Measurements from ENCODE around the gene PCDHGA2. TPM values are rescaled to one million over a fixed set of nuclear protein-coding genes. Genes with fewer than 3 reads are reported as not detected.

Gene PCDHGA2
- total RNA-seq, 1 experiment from 2014 or later = 0.87 TPM

Other genes starting within 250 kb of the PCDHGA2 start
- 2.3 to 4.1 TPM (median 3.6 TPM) in 5 replicates for gene PCDHB2, start 244.1 kb upstream of the PCDHGA2 start, total RNA-seq (2022; extraction: Qiagen RNA extraction; ENCODE audit: low read depth)
- 0.03 to 0.06 TPM in 2 of 5 replicates, not detected in the others for gene PCDHB3, start 238.3 kb upstream of the PCDHGA2 start, total RNA-seq (2022; extraction: Qiagen RNA extraction; ENCODE audit: low read depth)
- 0.03 to 0.08 TPM (median 0.05 TPM) in 5 replicates for gene PCDHB4, start 216.9 kb upstream of the PCDHGA2 start, total RNA-seq (2022; extraction: Qiagen RNA extraction; ENCODE audit: low read depth)
- 1.5 to 1.8 TPM (median 1.6 TPM) in 5 replicates for gene PCDHB5, start 203.6 kb upstream of the PCDHGA2 start, total RNA-seq (2022; extraction: Qiagen RNA extraction; ENCODE audit: low read depth)
- 0.85 to 1.2 TPM (median 0.92 TPM) in 5 replicates for gene PCDHB6, start 188.7 kb upstream of the PCDHGA2 start, total RNA-seq (2022; extraction: Qiagen RNA extraction; ENCODE audit: low read depth)
- not detected in 5 replicates for gene PCDHB7, start 166.1 kb upstream of the PCDHGA2 start, total RNA-seq (2022; extraction: Qiagen RNA extraction; ENCODE audit: low read depth)
- 0.25 to 0.43 TPM (median 0.34 TPM) in 5 replicates for gene PCDHB8, start 161.0 kb upstream of the PCDHGA2 start, total RNA-seq (2022; extraction: Qiagen RNA extraction; ENCODE audit: low read depth)
- gene PCDHB16, start 156.4 kb upstream of the PCDHGA2 start, total RNA-seq (2022; extraction: Qiagen RNA extraction; ENCODE audit: low read depth) = 0.04 to 0.30 TPM (median 0.07 TPM) in 5 replicates
- gene PCDHB9, start 151.6 kb upstream of the PCDHGA2 start, total RNA-seq (2022; extraction: Qiagen RNA extraction; ENCODE audit: low read depth) = 0.03 to 0.06 TPM in 2 of 5 replicates, not detected in the others
- 0.06 TPM in 2 of 5 replicates, not detected in the others for gene PCDHB10, start 146.4 kb upstream of the PCDHGA2 start, total RNA-seq (2022; extraction: Qiagen RNA extraction; ENCODE audit: low read depth)
- gene PCDHB11, start 139.1 kb upstream of the PCDHGA2 start, total RNA-seq (2022; extraction: Qiagen RNA extraction; ENCODE audit: low read depth) = 0.06 to 0.14 TPM (median 0.07 TPM) in 4 of 5 replicates, not detected in the other
- gene PCDHB12, start 130.0 kb upstream of the PCDHGA2 start, total RNA-seq (2022; extraction: Qiagen RNA extraction; ENCODE audit: low read depth) = 0.05 to 0.09 TPM in 2 of 5 replicates, not detected in the others
- 0.06 to 0.12 TPM (median 0.09 TPM) in 5 replicates for gene PCDHB13, start 124.8 kb upstream of the PCDHGA2 start, total RNA-seq (2022; extraction: Qiagen RNA extraction; ENCODE audit: low read depth)
- gene PCDHB14, start 115.4 kb upstream of the PCDHGA2 start, total RNA-seq (2022; extraction: Qiagen RNA extraction; ENCODE audit: low read depth) = 0.07 to 0.21 TPM (median 0.09 TPM) in 5 replicates
- 0.06 to 0.10 TPM (median 0.08 TPM) in 3 of 5 replicates, not detected in the others for gene PCDHB15, start 93.4 kb upstream of the PCDHGA2 start, total RNA-seq (2022; extraction: Qiagen RNA extraction; ENCODE audit: low read depth)
- gene SLC25A2, start 34.7 kb upstream of the PCDHGA2 start, total RNA-seq (2022; extraction: Qiagen RNA extraction; ENCODE audit: low read depth) = not detected in 5 replicates
- gene TAF7, start 18.0 kb upstream of the PCDHGA2 start, total RNA-seq (2022; extraction: Qiagen RNA extraction; ENCODE audit: low read depth) = 53.0 to 78.7 TPM (median 74.4 TPM) in 5 replicates
- gene PCDHGA1, start 8.2 kb upstream of the PCDHGA2 start, total RNA-seq (2022; extraction: Qiagen RNA extraction; ENCODE audit: low read depth) = 0.31 to 0.42 TPM (median 0.35 TPM) in 5 replicates
- 0.03 TPM in 1 of 5 replicates, not detected in the others for gene PCDHGA3, start 5.1 kb downstream of the PCDHGA2 start, total RNA-seq (2022; extraction: Qiagen RNA extraction; ENCODE audit: low read depth)
- gene PCDHGB1, start 11.3 kb downstream of the PCDHGA2 start, total RNA-seq (2022; extraction: Qiagen RNA extraction; ENCODE audit: low read depth) = 1.2 to 2.3 TPM (median 1.9 TPM) in 5 replicates
- 0.06 to 0.19 TPM (median 0.09 TPM) in 5 replicates for gene PCDHGA4, start 16.3 kb downstream of the PCDHGA2 start, total RNA-seq (2022; extraction: Qiagen RNA extraction; ENCODE audit: low read depth)
- gene PCDHGB2, start 21.2 kb downstream of the PCDHGA2 start, total RNA-seq (2022; extraction: Qiagen RNA extraction; ENCODE audit: low read depth) = 0.08 TPM in 2 of 5 replicates, not detected in the others
- 0.07 to 0.30 TPM (median 0.13 TPM) in 5 replicates for gene PCDHGA5, start 25.4 kb downstream of the PCDHGA2 start, total RNA-seq (2022; extraction: Qiagen RNA extraction; ENCODE audit: low read depth)
- gene PCDHGB3, start 31.5 kb downstream of the PCDHGA2 start, total RNA-seq (2022; extraction: Qiagen RNA extraction; ENCODE audit: low read depth) = 0.17 to 0.30 TPM (median 0.23 TPM) in 5 replicates
- 0.14 to 0.27 TPM (median 0.23 TPM) in 5 replicates for gene PCDHGA6, start 35.1 kb downstream of the PCDHGA2 start, total RNA-seq (2022; extraction: Qiagen RNA extraction; ENCODE audit: low read depth)
- 0.67 to 1.1 TPM (median 0.88 TPM) in 5 replicates for gene PCDHGA7, start 44.0 kb downstream of the PCDHGA2 start, total RNA-seq (2022; extraction: Qiagen RNA extraction; ENCODE audit: low read depth)
- 0.56 to 1.1 TPM (median 0.93 TPM) in 5 replicates for gene PCDHGB4, start 48.9 kb downstream of the PCDHGA2 start, total RNA-seq (2022; extraction: Qiagen RNA extraction; ENCODE audit: low read depth)
- gene PCDHGA8, start 53.9 kb downstream of the PCDHGA2 start, total RNA-seq (2022; extraction: Qiagen RNA extraction; ENCODE audit: low read depth) = 0.03 TPM in 1 of 5 replicates, not detected in the others
- gene PCDHGB5, start 59.2 kb downstream of the PCDHGA2 start, total RNA-seq (2022; extraction: Qiagen RNA extraction; ENCODE audit: low read depth) = 2.0 to 3.0 TPM (median 2.5 TPM) in 5 replicates
- 0.03 to 0.05 TPM (median 0.04 TPM) in 3 of 5 replicates, not detected in the others for gene PCDHGA9, start 64.0 kb downstream of the PCDHGA2 start, total RNA-seq (2022; extraction: Qiagen RNA extraction; ENCODE audit: low read depth)
- 0.06 to 0.15 TPM (median 0.09 TPM) in 5 replicates for gene PCDHGB6, start 69.3 kb downstream of the PCDHGA2 start, total RNA-seq (2022; extraction: Qiagen RNA extraction; ENCODE audit: low read depth)
- not detected in 5 replicates for gene PCDHGA10, start 74.2 kb downstream of the PCDHGA2 start, total RNA-seq (2022; extraction: Qiagen RNA extraction; ENCODE audit: low read depth)
- 0.05 to 0.11 TPM (median 0.07 TPM) in 5 replicates for gene PCDHGB7, start 78.9 kb downstream of the PCDHGA2 start, total RNA-seq (2022; extraction: Qiagen RNA extraction; ENCODE audit: low read depth)
- gene PCDHGA11, start 82.3 kb downstream of the PCDHGA2 start, total RNA-seq (2022; extraction: Qiagen RNA extraction; ENCODE audit: low read depth) = 0.06 TPM in 1 of 5 replicates, not detected in the others
- gene PCDHGA12, start 91.7 kb downstream of the PCDHGA2 start, total RNA-seq (2022; extraction: Qiagen RNA extraction; ENCODE audit: low read depth) = 0.02 to 0.05 TPM in 2 of 5 replicates, not detected in the others
- 6.1 to 7.8 TPM (median 7.0 TPM) in 5 replicates for gene PCDHGC3, start 137.2 kb downstream of the PCDHGA2 start, total RNA-seq (2022; extraction: Qiagen RNA extraction; ENCODE audit: low read depth)
- not detected in 5 replicates for gene PCDHGC4, start 146.3 kb downstream of the PCDHGA2 start, total RNA-seq (2022; extraction: Qiagen RNA extraction; ENCODE audit: low read depth)
- 0.02 to 0.09 TPM in 2 of 5 replicates, not detected in the others for gene PCDHGC5, start 150.3 kb downstream of the PCDHGA2 start, total RNA-seq (2022; extraction: Qiagen RNA extraction; ENCODE audit: low read depth)